ENCODE data around the gene LCN1. TPM values are rescaled to one million over a fixed set of nuclear protein-coding genes. Genes with fewer than 3 reads are reported as not detected.
"Not testable (repeated sequence)": the region's sequence is repeated elsewhere in the genome, so short reads cannot be mapped to it uniquely, and the experiment has no call there.

The LCN1 gene
- total RNA-seq, 1 experiment from 2014 or later: not detected

GRCh38 chr9:135547756-135548736 is 26.8 kb downstream of the LCN1 start:
- Histone ChIP-seq H3F3A (ENCODE audit: insufficient read depth, low read depth) (no peaks in the 10 kb centered on the region), H3K9me2 (ENCODE audit: insufficient read depth) (no peaks in the 10 kb centered on the region), H3K4me3 (no peak overlapping the region), H3K27ac (no peak overlapping the region), H3K79me2 (ENCODE audit: low read depth) (no peaks in the 10 kb centered on the region), H3K4me2 (no peak overlapping the region), H3K36me3 (ENCODE audit: low read depth) (no peaks in the 10 kb centered on the region), H2AFZ (no peak overlapping the region), H3K4me1 (replicated peaks; ENCODE audit: insufficient read depth) (no peaks in the 10 kb centered on the region), H4K20me1 (ENCODE audit: insufficient read depth) (no peaks in the 10 kb centered on the region), H3K27me3 (ENCODE audit: insufficient read depth, low read depth) (peaks cover 57% of the 10 kb centered on the region), H3K9me3 (ENCODE audit: insufficient read depth, low read depth) (no peaks in the 10 kb centered on the region)
- intact Hi-C loops (cut with micrococcal nuclease; ENCODE audit: unreplicated experiment): no loop called here
- CTCF ChIA-PET: no interaction called here
- TF ChIP-seq EZH2 (IDR thresholded peaks at IDR 0.05; ENCODE audit: low read depth) (no peak), CTCF (conservative IDR thresholded peaks at IDR 0.05) (no peak)
- no TSS peak for BruUV-seq (replicated peaks)
- POLR2A ChIA-PET (ENCODE audit: unreplicated experiment): no interaction called here
- DNase-seq: no peak

DNA sequence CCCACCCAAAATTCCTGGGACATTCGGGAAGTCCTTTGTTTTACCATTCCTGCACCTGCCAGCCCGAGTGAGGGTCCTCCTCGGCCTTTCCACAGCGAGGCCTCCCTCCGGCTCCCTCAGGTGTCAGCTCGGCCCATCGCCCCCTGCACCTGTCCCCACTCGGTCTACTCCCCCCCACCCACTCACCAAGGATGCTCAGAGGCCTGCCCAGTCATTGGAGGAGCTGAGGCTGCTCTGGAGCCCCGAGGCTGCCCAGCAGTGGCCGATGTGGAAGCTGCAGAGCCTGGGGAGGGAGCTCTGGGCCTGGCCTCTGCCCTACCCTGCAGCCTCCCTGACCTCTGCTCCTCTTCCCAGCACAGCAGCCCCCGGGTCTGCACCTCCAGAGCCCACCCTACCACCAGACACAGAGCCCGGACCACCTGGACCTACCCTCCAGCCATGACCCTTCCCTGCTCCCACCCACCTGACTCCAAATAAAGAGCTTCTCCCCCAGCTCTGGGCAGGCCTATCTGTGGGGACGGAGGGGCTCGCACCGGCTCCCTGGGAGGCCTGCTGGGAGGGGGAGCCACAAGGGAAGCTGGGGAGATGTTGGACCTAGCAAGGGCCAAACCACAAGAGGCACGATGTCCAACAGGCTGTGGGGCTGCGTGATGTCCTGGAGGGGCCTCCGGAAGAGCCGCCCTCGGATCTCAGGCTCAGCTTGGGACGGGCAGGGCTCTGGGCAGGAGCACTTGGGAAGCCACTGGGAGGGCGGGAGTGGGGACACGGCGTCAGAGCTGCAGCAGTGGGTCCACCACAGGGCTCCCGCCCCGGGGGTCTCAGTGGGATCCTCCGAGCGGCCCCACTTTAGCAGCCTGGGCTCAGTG is 28.5 kb downstream of the LCN1 start:
- H3K27me3 ChIP-seq (ENCODE audit: insufficient read depth, low read depth): peaks cover 64% of the 10 kb centered on the region
- DNase-seq; H2AFZ ChIP-seq; H3K4me2 ChIP-seq; H3K79me2 ChIP-seq (ENCODE audit: low read depth); CTCF ChIA-PET; H3K4me3 ChIP-seq; POLR2A ChIA-PET (ENCODE audit: unreplicated experiment); BruUV-seq (replicated peaks); H3K9me3 ChIP-seq (ENCODE audit: insufficient read depth, low read depth); H3K9me2 ChIP-seq (ENCODE audit: insufficient read depth); H3K27ac ChIP-seq; intact Hi-C loops (cut with micrococcal nuclease; ENCODE audit: unreplicated experiment); H3F3A ChIP-seq (ENCODE audit: insufficient read depth, low read depth); H3K4me1 ChIP-seq (replicated peaks; ENCODE audit: insufficient read depth); H4K20me1 ChIP-seq (ENCODE audit: insufficient read depth); H3K36me3 ChIP-seq (ENCODE audit: low read depth): not testable (repeated sequence)

- intact Hi-C loops (cut with micrococcal nuclease; ENCODE audit: unreplicated experiment): no loop called here
- Histone ChIP-seq H3F3A (ENCODE audit: insufficient read depth, low read depth) (no peaks in the 10 kb centered on the region), H3K9me2 (ENCODE audit: insufficient read depth) (no peaks in the 10 kb centered on the region), H3K4me3 (no peak overlapping the region), H3K4me2 (no peak overlapping the region), H3K4me1 (replicated peaks; ENCODE audit: insufficient read depth) (no peaks in the 10 kb centered on the region), H3K9me3 (ENCODE audit: insufficient read depth, low read depth) (no peaks in the 10 kb centered on the region), H4K20me1 (ENCODE audit: insufficient read depth) (no peaks in the 10 kb centered on the region), H3K36me3 (ENCODE audit: low read depth) (no peaks in the 10 kb centered on the region), H3K27ac (no peak overlapping the region), H2AFZ (no peak overlapping the region), H3K79me2 (ENCODE audit: low read depth) (no peaks in the 10 kb centered on the region), H3K27me3 (ENCODE audit: insufficient read depth, low read depth) (peaks cover 66% of the 10 kb centered on the region)
- no peak for DNase-seq
- CTCF ChIA-PET: no interaction called here
- BruUV-seq (replicated peaks): no TSS peak
- POLR2A ChIA-PET (ENCODE audit: unreplicated experiment): no interaction called here
- no peak for TF ChIP-seq EZH2 (IDR thresholded peaks at IDR 0.05; ENCODE audit: low read depth)
- no peak for TF ChIP-seq CTCF (conservative IDR thresholded peaks at IDR 0.05)
Observed at GRCh38 chr9:135550344-135550918, 29.2 kb downstream of the LCN1 start.

Measured in PC-9 (cell line).